Renal cortical epithelial cell (primary cell): ENCODE measurements around the gene CES4A. TPM values are rescaled to one million over a fixed set of nuclear protein-coding genes. Genes with fewer than 3 reads are reported as not detected.

Experiments
- DNase-seq: peaks from one replicate; pipeline ENCODE4 v3.0.0-alpha.2; 2011; ENCODE audit warnings: low read depth
- total RNA-seq: library from RNA; depleted of rRNA; stranded (reverse); fragments of >200 nt; gene quantifications from 2 replicates; pipeline ENCODE4 v1.2.3, GENCODE V29; 2014

Gene CES4A
- total RNA-seq, 1 donor from 2014 or later, result 13.6 TPM

DNA sequence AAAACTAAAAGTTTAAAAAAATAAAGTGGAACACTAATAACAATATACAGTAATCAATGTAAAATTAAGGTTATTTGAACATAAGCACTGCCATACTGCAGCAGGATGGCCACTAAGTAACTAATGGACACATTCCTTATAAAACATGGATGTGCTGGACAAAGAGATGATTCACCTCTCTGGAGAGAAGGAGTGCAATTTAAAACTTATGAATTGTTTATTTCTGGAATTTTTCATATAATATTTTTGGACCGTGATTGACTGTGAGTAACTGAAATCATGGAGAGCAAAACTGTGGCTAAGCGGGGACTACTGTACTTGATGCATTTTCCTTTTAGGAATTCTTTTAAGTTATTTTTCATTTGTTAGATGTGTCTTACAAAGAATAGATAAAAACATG, 62.4 kb downstream of the CES4A start:
- DNase-seq, result no peak

GRCh38 chr16:67052399-67052798, 64.0 kb downstream of the CES4A start:
- DNase-seq, result no peak

- no peak for DNase-seq
These were observed 65.5 kb downstream of the CES4A start for GRCh38 chr16:67053767-67054334.

DNA sequence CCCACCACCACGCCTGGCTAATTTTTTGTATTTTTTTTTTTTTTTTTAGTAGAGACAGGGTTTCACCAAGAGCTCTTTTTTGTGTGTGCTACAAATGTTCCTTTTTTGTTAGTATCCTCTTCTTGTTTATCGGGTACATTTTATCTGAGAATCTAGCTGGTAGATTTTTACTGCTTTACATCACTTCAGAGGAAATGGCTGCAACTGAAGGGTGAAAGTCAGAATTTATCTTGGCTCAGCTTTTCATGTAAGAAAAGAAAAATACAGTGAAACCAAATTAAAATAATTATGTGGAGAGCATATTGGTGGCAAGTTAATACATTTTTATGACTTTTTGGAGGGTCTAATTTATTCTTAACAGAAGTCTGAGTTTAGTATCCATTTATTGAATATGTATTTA, 66.5 kb downstream of the CES4A start:
- DNase-seq, result no peak

DNA sequence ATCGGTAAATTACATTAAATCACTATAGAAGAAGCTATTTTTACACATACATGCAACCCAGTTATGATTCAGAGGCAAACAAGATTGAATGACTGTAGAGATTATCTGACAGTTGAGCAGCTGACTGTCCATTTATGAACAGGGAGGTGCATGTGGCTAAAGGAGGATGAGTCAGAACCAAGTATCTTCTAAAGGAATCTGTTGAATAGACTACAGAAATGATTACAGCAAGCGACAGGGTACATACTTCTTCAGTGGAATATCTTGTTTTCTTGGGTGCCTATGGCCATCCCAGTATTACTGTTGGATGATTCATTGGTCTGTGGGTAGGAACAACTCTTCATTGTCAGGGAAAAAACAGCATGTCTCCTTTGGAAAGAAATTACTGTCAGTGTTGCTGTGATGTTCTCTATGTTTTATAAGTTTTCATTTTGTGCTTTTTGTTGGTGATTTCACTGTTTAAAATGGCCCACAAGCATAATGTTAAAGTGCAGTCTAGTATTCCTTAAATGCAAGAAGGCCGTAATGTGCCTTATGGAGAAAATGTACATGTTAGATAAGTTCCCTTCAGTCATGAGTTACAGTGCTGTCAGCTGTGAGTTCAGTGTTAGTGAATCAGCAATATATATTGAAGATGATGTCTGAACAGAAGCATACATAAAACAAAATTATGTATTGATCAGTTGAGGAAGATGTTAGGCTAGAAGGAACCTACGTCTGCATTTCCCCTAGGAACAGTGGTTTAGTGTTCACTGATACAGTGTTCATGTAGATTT, 67.5 kb downstream of the CES4A start:
- peak; percentile 91 for DNase-seq

Other genes starting within 250 kb of the CES4A start
- gene DYNC1LI2, start 237.0 kb upstream of the CES4A start, total RNA-seq, result 157 and 172 TPM in 2 replicates
- gene TERB1, start 187.0 kb upstream of the CES4A start, total RNA-seq, result 0.15 and 0.35 TPM in 2 replicates
- gene NAE1, start 157.6 kb upstream of the CES4A start, total RNA-seq, result 81.0 and 110 TPM in 2 replicates
- not detected in 2 replicates for gene CA7, start 144.2 kb upstream of the CES4A start, total RNA-seq
- gene PDP2, start 108.1 kb upstream of the CES4A start, total RNA-seq, result 8.3 and 11.5 TPM in 2 replicates
- 7.8 and 414 TPM in 2 replicates for gene CDH16, start 69.7 kb upstream of the CES4A start, total RNA-seq
- 177 and 379 TPM in 2 replicates for gene RRAD, start 63.1 kb upstream of the CES4A start, total RNA-seq
- 129 and 264 TPM in 2 replicates for gene CIAO2B, start 54.2 kb upstream of the CES4A start, total RNA-seq
- 34.7 and 53.9 TPM in 2 replicates for gene CES2, start 53.1 kb upstream of the CES4A start, total RNA-seq
- 0.69 and 1.3 TPM in 2 replicates for gene CES3, start 27.3 kb upstream of the CES4A start, total RNA-seq
- 113 and 132 TPM in 2 replicates for gene CBFB, start 40.6 kb downstream of the CES4A start, total RNA-seq
- gene PHAF1, start 121.4 kb downstream of the CES4A start, total RNA-seq, result 9.0 and 25.5 TPM in 2 replicates
- 11.6 and 27.4 TPM in 2 replicates for gene B3GNT9, start 162.4 kb downstream of the CES4A start, total RNA-seq
- gene TRADD, start 171.3 kb downstream of the CES4A start, total RNA-seq, result 26.2 and 45.8 TPM in 2 replicates
- gene FBXL8, start 171.4 kb downstream of the CES4A start, total RNA-seq, result 13.5 TPM in 2 replicates
- 5.7 and 12.5 TPM in 2 replicates for gene HSF4, start 176.2 kb downstream of the CES4A start, total RNA-seq
- gene NOL3, start 181.9 kb downstream of the CES4A start, total RNA-seq, result 26.2 and 27.1 TPM in 2 replicates
- gene MATCAP1, start 195.4 kb downstream of the CES4A start, total RNA-seq, result 3.3 and 10.7 TPM in 2 replicates
- 0.35 and 0.52 TPM in 2 replicates for gene EXOC3L1, start 201.5 kb downstream of the CES4A start, total RNA-seq
- gene E2F4, start 203.6 kb downstream of the CES4A start, total RNA-seq, result 39.2 and 56.0 TPM in 2 replicates
- gene ELMO3, start 210.5 kb downstream of the CES4A start, total RNA-seq, result 3.1 and 20.1 TPM in 2 replicates
- 22.0 and 50.2 TPM in 2 replicates for gene TMEM208, start 238.5 kb downstream of the CES4A start, total RNA-seq